Kidney tubule cell (primary cell): ENCODE measurements around the gene HYAL1.
"Not testable (repeated sequence)": the region's sequence is repeated elsewhere in the genome, so short reads cannot be mapped to it uniquely, and the experiment has no call there.

Source experiments
- DNase-seq: peaks from one replicate; pipeline ENCODE4 v3.0.0-alpha.2; 2018; ENCODE audit warnings: low spot score

The HYAL1 gene

GRCh38 chr3:50318615-50319014, 15.2 kb upstream of the HYAL1 start:
- no peak for DNase-seq

- DNase-seq: no peak
These were observed 14.8 kb upstream of the HYAL1 start for GRCh38 chr3:50318163-50318562.

GRCh38 chr3:50317300-50317699, 13.9 kb upstream of the HYAL1 start:
- DNase-seq: no peak

GRCh38 chr3:50316657-50317242, 13.4 kb upstream of the HYAL1 start:
- DNase-seq: peak; percentile 92

GRCh38 chr3:50314816-50315215, 11.4 kb upstream of the HYAL1 start:
- no peak for DNase-seq

GRCh38 chr3:50314342-50314741, 11.0 kb upstream of the HYAL1 start:
- no peak for DNase-seq

- DNase-seq: not testable (repeated sequence)
These were observed 8.7 kb upstream of the HYAL1 start for GRCh38 chr3:50312041-50312440.

GRCh38 chr3:50304601-50305000, 1.2 kb upstream of the HYAL1 start:
- peak; percentile 71 for DNase-seq

- no peak for DNase-seq
These were observed 1.0 kb downstream of the HYAL1 start for GRCh38 chr3:50302095-50303012.

GRCh38 chr3:50300681-50301254, 2.6 kb downstream of the HYAL1 start:
- no peak for DNase-seq

- peak; percentile 39 for DNase-seq
These were observed 3.3 kb downstream of the HYAL1 start for GRCh38 chr3:50299929-50300680.

- DNase-seq: no peak
These were observed 3.8 kb downstream of the HYAL1 start for GRCh38 chr3:50299638-50299928.

GRCh38 chr3:50298836-50299637, 4.3 kb downstream of the HYAL1 start, which contains the start of the genes HYAL3 and NAA80:
HYAL3 (minus strand) TSS chr3:50299405; CDS start chr3:50295602, 3,803 bp downstream.
NAA80 (minus strand) TSS chr3:50299405; CDS start chr3:50297463, 1,942 bp downstream.
- peak; percentile 100 for DNase-seq

GRCh38 chr3:50297896-50298725, 5.3 kb downstream of the HYAL1 start:
- DNase-seq: no peak

GRCh38 chr3:50297384-50297775, 6.0 kb downstream of the HYAL1 start:
- no peak for DNase-seq

- DNase-seq: no peak
These were observed 6.5 kb downstream of the HYAL1 start for GRCh38 chr3:50296721-50297383.

GRCh38 chr3:50295553-50296431, 7.6 kb downstream of the HYAL1 start:
- no peak for DNase-seq

- DNase-seq: no peak
These were observed 8.6 kb downstream of the HYAL1 start for GRCh38 chr3:50294492-50295403.
